ENCODE data around the gene S100A14. TPM values are rescaled to one million over a fixed set of nuclear protein-coding genes. Genes with fewer than 3 reads are reported as not detected.
"Not testable (repeated sequence)": the region's sequence is repeated elsewhere in the genome, so short reads cannot be mapped to it uniquely, and the experiment has no call there.

Gene S100A14
- total RNA-seq, 2 donors from 2014 or later, result not detected

DNA sequence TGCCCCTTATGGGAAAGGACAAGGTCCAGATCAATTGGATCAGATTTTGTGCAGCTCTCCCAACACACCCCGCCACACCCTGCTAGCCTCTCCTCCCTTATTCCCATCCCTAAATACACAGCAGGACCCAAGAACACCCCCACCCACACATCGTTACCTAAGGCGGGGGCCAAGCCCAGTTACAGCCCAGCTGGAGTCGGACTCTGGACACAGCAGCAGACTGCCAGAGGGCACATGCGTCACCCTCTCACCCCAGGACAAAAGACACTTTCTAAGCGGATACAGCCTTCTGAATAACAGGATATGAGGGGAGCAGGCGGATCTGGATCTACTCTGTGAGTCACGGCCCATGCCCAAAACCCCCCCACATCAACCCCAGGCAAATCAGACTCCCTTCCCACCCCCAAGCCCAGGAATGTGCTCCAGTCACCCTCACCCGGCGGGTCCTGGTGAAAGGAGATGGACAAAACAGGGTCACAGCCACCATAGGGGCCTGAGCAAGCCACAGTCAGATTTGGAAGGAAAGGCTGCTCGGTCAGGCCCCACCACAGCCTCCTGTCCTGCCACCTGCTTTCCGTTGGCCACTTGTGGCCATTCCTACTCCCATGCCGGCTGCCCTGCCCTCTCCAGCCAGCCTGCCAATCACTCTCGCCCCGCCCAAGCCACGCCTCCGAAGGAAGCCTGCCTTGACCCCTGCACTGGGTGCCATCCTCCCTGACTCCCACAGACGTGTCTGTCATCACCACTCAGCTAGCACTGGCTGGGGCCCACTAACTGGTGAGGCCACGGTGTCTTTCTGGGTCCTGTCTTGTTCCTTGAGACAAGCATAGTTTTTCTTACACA is 7.2 kb downstream of the S100A14 start:
- H3K4me3 Mint-ChIP-seq, result no peak overlapping the region
- ATAC-seq, result no peak

DNA sequence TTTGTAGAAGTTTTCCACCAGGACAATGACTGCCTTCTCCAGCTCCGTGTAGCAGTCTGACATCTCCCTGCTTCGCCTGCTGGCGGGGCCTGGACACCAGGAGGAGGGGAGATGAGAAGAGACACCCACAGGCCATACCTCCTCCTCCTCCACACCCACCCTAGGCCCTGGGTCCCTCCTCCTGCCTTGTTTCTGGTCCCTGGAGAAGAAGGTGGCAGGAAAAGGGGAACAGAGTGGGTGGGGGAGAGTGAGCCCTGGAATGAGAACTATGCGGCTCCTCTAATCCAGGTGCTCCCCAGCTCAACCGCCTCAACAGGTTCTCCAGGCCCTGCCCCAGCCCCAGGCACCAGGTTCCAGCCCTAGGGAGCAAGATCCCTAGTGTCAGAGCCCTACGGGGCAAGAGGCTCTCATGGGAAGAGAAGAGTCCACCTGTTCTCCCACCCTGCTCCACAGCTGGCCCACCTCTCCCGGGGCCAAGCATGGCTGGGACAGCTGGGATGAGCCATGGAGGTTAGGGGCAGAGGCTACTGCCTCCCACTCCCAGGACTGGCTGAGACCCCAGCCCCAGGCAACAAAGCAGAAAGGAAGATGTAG is 7.9 kb downstream of the S100A14 start:
- no peak for DNase-seq

More for the DNA sequence above, 7.2 kb downstream of the S100A14 start:
- Mint-ChIP-seq H3K27ac (no peak overlapping the region), H3K36me3 (ENCODE audit: low read depth) (no peaks in the 10 kb centered on the region), H3K27me3 (peaks cover 14% of the 10 kb centered on the region), H3K4me1 (peaks cover 5% of the 10 kb centered on the region)
- no peaks in the 10 kb centered on the region for H3K9me3 ChIP-seq (ENCODE audit: control insufficient read depth, low read length, poor library complexity, severe bottlenecking)
- DNase-seq, result no peak

DNA sequence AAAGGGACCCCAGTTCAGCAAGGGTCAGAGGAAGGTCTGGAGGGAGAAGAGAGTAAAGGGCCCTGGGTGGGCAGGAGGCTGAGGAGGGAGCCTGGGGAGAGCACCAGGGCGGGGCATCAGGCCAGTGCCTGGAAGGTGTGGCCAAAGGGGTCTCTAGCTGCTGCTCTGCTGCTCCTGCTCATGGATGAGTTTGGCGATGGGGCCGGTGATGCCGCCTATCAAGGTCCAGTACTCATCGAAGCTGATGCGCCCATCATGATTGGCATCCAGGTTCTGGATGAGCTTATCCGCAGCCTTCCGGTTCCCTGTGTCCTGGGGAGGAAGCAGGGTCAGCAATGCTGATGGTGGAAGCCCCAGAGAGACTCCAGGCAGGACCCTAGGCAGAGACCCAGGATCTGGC is 8.7 kb downstream of the S100A14 start:
- no peak for ATAC-seq
- Mint-ChIP-seq H3K27ac (no peak overlapping the region), H3K4me3 (no peak overlapping the region), H3K27me3 (peaks cover 13% of the 10 kb centered on the region), H3K36me3 (ENCODE audit: low read depth) (no peaks in the 10 kb centered on the region), H3K4me1 (peaks cover 8% of the 10 kb centered on the region)
- H3K9me3 ChIP-seq (ENCODE audit: control insufficient read depth, low read length, poor library complexity, severe bottlenecking), result no peaks in the 10 kb centered on the region
- DNase-seq, result no peak

More for the DNA sequence above, 7.9 kb downstream of the S100A14 start:
- peaks cover 5% of the 10 kb centered on the region for H3K4me1 Mint-ChIP-seq
- H3K9me3 ChIP-seq (ENCODE audit: control insufficient read depth, low read length, poor library complexity, severe bottlenecking), result no peaks in the 10 kb centered on the region
- peak overlapping the region; percentile 24 for H3K27ac Mint-ChIP-seq
- peaks cover 14% of the 10 kb centered on the region for H3K27me3 Mint-ChIP-seq
- no peak overlapping the region for H3K4me3 Mint-ChIP-seq
- no peak for ATAC-seq
- H3K36me3 Mint-ChIP-seq (ENCODE audit: low read depth), result no peaks in the 10 kb centered on the region

DNA sequence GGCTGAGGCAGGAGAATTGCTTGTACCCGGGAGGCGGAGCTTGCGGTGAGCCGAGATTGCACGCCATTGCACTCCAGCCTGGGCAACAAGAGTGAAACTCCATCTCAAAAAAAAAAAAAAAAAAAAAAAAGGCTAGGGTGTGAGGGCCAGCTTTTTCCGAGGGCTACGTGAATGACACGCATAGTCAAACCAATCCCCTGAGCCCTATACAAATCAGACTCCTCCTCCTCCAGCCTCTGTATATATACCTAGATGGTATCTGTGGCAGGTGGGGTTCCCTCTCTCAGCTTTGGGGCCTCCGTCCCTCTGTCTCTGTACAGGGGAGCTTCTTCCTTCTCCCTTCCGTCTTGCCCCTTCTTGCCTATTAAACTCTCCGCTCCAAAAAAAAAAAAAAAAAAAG is 9.9 kb downstream of the S100A14 start:
- no peaks in the 10 kb centered on the region for H3K9me3 ChIP-seq (ENCODE audit: control insufficient read depth, low read length, poor library complexity, severe bottlenecking)
- no peaks in the 10 kb centered on the region for H3K36me3 Mint-ChIP-seq (ENCODE audit: low read depth)
- no peak overlapping the region for H3K27ac Mint-ChIP-seq
- H3K4me1 Mint-ChIP-seq, result peaks cover 4% of the 10 kb centered on the region
- DNase-seq (no peak), ATAC-seq (no peak)
- H3K27me3 Mint-ChIP-seq, result peaks cover under 1% of the 10 kb centered on the region
- no peak overlapping the region for H3K4me3 Mint-ChIP-seq

DNA sequence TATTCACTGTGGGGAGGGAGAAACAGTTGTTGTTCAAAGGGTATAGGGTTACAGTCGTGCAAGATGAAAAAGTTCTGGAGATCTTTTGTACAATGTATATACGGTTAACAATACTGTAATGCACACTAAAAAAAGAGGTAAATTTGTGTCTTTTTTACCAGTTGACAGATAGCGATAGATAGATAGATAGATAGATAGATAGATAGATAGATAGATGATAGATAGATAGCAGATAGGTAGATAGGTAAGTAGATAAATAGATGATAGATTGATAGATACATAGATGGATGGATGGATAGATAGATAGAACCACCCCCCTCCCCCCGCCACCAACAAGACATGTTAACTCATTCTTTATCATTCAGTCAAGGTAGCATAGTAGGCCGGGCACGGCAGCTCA is 13.4 kb downstream of the S100A14 start:
- Mint-ChIP-seq H3K27me3 (no peaks in the 10 kb centered on the region), H3K4me1 (peaks cover 12% of the 10 kb centered on the region), H3K4me3 (no peak overlapping the region), H3K27ac (no peak overlapping the region), H3K36me3 (ENCODE audit: low read depth) (no peaks in the 10 kb centered on the region)
- no peaks in the 10 kb centered on the region for H3K9me3 ChIP-seq (ENCODE audit: control insufficient read depth, low read length, poor library complexity, severe bottlenecking)
- no peak for ATAC-seq
- DNase-seq, result no peak

DNA sequence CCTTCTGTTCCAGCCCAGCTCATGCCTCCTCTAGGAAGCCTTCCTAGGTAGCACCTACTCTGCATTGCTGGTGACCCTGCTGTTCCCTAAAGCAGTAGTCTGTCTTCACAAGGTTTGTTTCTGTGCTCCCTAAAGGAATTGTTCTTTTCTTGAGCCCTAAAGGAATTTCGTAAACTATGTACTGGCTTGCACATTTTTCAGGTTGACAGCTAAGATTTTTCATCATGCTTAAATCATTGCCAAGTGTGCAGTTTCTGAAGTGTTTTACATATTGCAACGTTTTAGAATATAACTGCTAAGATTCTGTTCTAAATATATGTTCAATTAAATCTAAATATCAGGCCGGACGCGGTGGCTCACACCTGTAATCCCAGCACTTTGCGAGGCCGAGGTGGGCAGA is 16.3 kb downstream of the S100A14 start:
- peak overlapping the region; percentile 2 for H3K27ac Mint-ChIP-seq
- no peak overlapping the region for H3K4me3 Mint-ChIP-seq
- no peaks in the 10 kb centered on the region for H3K27me3 Mint-ChIP-seq
- peaks cover 2% of the 10 kb centered on the region for H3K36me3 Mint-ChIP-seq (ENCODE audit: low read depth)
- DNase-seq, result no peak
- H3K4me1 Mint-ChIP-seq, result peaks cover 27% of the 10 kb centered on the region
- no peak for ATAC-seq
- H3K9me3 ChIP-seq (ENCODE audit: control insufficient read depth, low read length, poor library complexity, severe bottlenecking), result no peaks in the 10 kb centered on the region

DNA sequence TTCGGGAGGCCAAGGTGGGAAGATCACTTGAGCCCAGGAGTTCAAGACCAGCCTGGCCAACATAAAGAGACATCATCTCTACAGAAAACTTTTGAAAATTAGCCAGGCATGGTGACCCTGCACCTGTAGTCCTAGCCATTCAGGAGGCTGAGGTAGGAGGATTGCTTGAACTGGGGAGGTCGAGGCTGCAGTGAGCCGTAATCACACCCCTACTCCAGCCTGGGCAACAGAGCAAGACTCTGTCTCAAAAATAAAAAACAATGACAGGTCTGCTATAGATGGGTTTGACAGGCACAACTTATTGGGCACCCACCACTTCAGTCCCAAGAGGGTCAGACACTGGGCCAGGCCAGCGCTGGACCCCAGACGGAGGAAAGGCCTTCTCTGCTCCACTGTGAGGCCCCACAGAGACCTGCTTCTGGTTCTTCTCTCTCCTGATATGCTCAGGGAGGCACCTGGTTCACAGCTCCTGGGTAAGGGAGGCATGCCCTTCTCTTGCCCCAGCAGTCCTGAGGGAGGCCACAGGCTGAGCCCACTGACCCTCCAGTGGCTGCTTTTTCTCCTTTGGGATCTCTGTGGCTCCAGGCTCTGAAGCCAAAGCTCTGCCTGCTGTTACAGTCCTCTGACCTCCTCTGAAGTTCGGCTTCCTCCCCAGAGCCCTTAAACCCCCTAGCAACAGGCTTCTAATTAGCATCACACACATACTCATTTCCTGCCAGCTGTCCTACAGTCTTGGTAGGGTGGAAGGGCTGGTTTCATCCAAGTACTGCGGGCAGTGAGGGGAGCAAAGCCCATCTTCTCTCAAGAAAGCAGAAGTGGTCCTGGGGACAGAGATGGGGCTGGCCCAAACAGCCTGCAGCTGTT is 17.6 kb downstream of the S100A14 start:
- no peak overlapping the region for H3K4me3 Mint-ChIP-seq
- peaks cover 2% of the 10 kb centered on the region for H3K36me3 Mint-ChIP-seq (ENCODE audit: low read depth)
- peaks cover 27% of the 10 kb centered on the region for H3K4me1 Mint-ChIP-seq
- DNase-seq (no peak), ATAC-seq (peak; percentile 89)
- H3K9me3 ChIP-seq (ENCODE audit: control insufficient read depth, low read length, poor library complexity, severe bottlenecking), result no peaks in the 10 kb centered on the region
- H3K27ac Mint-ChIP-seq, result peak overlapping the region; percentile 81
- no peaks in the 10 kb centered on the region for H3K27me3 Mint-ChIP-seq

DNA sequence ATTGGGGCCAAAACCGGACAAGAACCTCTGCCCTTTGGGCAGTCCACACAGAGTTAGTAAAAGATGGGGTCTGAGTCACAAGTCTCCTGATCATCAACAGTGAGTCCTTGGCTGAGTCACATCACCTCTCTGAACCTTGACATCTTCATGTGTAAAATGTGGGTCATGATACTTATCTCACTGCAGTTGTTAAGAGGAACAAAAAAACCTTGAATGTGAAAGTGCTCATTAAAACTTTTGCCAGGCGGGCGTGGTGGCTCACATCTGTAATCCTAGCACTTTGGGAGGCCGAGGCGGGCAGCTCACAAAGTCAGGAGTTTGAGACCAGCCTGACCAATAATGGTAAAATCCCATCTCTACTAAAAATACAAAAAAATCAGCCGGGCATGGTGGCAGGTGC is 18.9 kb downstream of the S100A14 start:
- peak; percentile 59 for ATAC-seq
- peak overlapping the region; percentile 5 for H3K4me3 Mint-ChIP-seq
- H3K9me3 ChIP-seq (ENCODE audit: control insufficient read depth, low read length, poor library complexity, severe bottlenecking), result no peaks in the 10 kb centered on the region
- no peaks in the 10 kb centered on the region for H3K27me3 Mint-ChIP-seq
- H3K36me3 Mint-ChIP-seq (ENCODE audit: low read depth), result peaks cover 2% of the 10 kb centered on the region
- DNase-seq, result no peak
- H3K4me1 Mint-ChIP-seq, result peaks cover 24% of the 10 kb centered on the region
- peak overlapping the region; percentile 81 for H3K27ac Mint-ChIP-seq

DNA sequence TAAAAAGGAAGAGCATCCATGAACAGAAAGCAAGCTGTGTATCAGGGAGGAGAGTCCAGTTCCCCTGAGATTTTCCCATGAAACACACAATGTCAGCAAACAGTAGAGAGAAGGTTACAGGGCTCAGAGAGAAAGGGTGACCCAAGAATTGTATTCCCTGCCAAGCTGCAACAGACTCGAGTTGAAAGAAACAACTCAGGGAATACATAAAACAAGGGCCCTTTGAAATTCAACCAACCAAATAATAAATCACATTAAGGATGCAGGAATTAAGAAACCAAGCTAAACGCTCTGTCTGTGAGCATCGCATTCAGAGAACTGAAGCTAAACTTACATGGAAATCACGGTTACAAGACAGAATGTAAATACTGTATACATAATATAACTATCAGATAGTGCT is 23.4 kb downstream of the S100A14 start:
- ATAC-seq, result no peak
- no peaks in the 10 kb centered on the region for H3K9me3 ChIP-seq (ENCODE audit: control insufficient read depth, low read length, poor library complexity, severe bottlenecking)
- Mint-ChIP-seq H3K36me3 (ENCODE audit: low read depth) (peaks cover 2% of the 10 kb centered on the region), H3K4me3 (no peak overlapping the region), H3K4me1 (peaks cover 16% of the 10 kb centered on the region), H3K27ac (no peak overlapping the region), H3K27me3 (no peaks in the 10 kb centered on the region)
- DNase-seq, result no peak

DNA sequence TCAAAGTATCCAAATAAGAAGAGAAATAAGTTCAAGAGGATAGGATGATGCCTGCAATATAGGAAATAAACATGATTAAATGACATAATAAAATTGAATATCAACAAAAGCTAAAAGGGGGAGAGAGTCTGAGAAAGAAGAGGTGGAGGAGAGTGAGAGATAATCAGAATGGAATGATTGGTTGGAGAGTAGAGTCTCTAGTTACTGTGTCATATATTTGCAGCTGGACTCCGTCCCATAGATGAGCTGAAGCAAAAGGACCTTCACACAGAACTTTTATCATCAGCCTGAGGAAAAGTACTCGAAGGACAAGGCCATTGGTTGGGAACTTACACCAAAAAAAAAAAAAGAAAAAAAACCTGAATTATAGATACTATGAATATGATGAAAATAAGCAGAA is 27.6 kb downstream of the S100A14 start:
- ATAC-seq, result no peak
- Mint-ChIP-seq H3K27ac (no peak overlapping the region), H3K27me3 (peaks cover 6% of the 10 kb centered on the region), H3K4me1 (no peaks in the 10 kb centered on the region), H3K4me3 (no peak overlapping the region), H3K36me3 (ENCODE audit: low read depth) (no peaks in the 10 kb centered on the region)
- no peak for DNase-seq
- no peaks in the 10 kb centered on the region for H3K9me3 ChIP-seq (ENCODE audit: control insufficient read depth, low read length, poor library complexity, severe bottlenecking)

DNA sequence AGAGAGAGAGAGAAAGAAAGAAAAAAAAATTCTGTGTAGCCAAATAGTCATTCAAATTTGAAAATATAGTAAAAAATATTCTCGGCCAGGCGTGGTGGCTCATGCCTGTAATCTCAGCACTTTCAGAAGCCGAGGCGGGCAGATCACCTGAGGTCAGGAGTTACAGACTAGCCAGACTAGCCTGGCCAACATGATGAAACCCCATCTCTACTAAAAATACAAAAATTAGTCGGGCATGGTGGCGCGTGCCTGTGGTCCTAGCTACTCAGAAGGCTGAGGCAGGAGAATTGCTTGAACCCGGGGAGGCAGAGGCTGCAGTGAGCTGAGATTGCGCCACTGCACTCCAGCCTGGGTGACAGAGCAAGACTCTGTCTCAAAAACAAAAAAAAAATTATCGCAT is 28.1 kb downstream of the S100A14 start:
- H3K27ac Mint-ChIP-seq; H3K27me3 Mint-ChIP-seq; DNase-seq; H3K4me3 Mint-ChIP-seq; H3K9me3 ChIP-seq (ENCODE audit: control insufficient read depth, low read length, poor library complexity, severe bottlenecking); H3K36me3 Mint-ChIP-seq (ENCODE audit: low read depth); H3K4me1 Mint-ChIP-seq; ATAC-seq: not testable (repeated sequence)

DNA sequence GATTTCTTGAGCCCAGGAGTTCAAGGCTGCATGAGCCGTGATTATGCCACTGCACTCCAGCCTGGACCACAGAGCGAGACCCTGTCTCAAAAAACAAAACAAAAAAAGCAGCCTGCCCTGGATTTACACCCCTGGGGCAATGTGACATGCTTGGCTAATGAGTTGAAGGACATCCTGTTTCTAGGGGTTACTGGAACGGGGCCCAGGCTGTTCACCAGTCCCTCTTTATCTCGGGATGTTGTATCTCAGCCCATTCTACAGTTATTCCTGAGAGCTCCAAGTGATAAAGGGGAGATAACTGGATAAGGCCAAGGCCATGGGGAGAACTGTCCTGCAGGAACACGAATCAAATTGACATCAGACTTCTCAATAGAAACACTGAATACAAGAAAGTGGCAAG is 28.8 kb downstream of the S100A14 start:
- H3K27ac Mint-ChIP-seq, result no peak overlapping the region
- no peaks in the 10 kb centered on the region for H3K9me3 ChIP-seq (ENCODE audit: control insufficient read depth, low read length, poor library complexity, severe bottlenecking)
- no peak for DNase-seq
- H3K36me3 Mint-ChIP-seq (ENCODE audit: low read depth), result no peaks in the 10 kb centered on the region
- ATAC-seq, result no peak
- H3K4me3 Mint-ChIP-seq, result no peak overlapping the region
- H3K27me3 Mint-ChIP-seq, result peaks cover 6% of the 10 kb centered on the region
- no peaks in the 10 kb centered on the region for H3K4me1 Mint-ChIP-seq

DNA sequence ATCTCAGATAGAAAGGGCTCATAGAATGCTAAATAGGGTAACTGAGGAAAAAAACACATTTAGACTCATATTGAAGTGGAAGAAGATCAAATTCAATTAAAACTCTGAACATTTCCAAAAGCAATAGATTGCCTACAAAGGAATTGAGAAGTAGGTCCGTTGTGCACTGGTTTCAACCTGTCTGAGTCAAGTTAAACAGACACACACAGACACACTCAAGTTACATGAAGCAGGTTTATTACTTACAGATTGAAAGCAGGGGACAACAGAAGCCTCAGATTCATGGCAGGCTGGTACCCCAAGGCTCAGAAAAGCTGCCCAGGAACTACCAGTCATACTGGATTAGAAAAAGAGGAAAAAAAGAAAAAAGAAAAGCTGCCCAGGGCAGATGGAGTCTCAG is 29.8 kb downstream of the S100A14 start:
- H3K9me3 ChIP-seq (ENCODE audit: control insufficient read depth, low read length, poor library complexity, severe bottlenecking), result no peaks in the 10 kb centered on the region
- H3K27ac Mint-ChIP-seq, result peak overlapping the region; percentile 32
- DNase-seq (no peak), ATAC-seq (no peak)
- no peaks in the 10 kb centered on the region for H3K36me3 Mint-ChIP-seq (ENCODE audit: low read depth)
- H3K4me3 Mint-ChIP-seq, result no peak overlapping the region
- peaks cover 6% of the 10 kb centered on the region for H3K27me3 Mint-ChIP-seq
- H3K4me1 Mint-ChIP-seq, result no peaks in the 10 kb centered on the region
